Measurements from ENCODE around the gene HES2. TPM values are rescaled to one million over a fixed set of nuclear protein-coding genes. Genes with fewer than 3 reads are reported as not detected.
"Not testable (repeated sequence)": the region's sequence is repeated elsewhere in the genome, so short reads cannot be mapped to it uniquely, and the experiment has no call there.

HES2 gene
- total RNA-seq, 1 donor from 2014 or later, result 38.6 TPM

DNA sequence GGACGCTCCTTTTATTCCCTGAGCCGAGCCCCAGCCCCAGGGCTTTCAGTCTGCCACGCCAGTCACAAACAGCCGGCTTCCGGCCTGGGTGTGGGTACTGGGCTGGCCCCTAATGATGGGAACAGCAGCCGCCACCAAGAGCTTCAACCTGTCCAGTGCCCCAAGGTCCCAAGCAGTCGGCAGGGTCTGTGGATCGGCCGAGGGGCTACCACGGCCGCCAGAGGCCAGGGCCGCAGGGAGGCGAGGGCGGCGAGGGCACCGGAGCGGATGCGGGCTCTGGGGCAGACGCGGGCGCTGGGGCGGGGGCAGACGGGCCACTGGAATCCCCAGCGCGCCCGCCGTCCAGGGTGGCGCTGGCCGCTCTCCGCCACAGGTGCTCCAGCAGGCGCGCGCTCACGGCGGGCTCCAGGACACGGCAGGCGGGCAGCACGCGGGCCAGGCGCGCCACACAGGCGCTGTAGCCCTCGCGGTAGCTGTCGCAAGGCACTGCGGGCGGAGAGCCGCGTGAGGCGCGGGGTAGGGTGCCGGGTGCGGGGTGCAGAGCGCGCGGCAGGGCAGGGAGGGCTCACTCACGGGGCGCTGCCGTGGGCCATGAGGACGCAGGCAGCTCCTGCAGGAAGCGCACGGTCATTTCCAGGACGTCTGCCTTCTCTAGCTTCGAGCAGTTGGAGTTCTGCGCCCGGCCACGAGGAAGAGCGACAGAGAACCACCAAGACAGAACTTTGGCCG lies 887 bp downstream of the HES2 start:
- DNase-seq (ENCODE audit: low read depth, low spot score), result no peak

DNA sequence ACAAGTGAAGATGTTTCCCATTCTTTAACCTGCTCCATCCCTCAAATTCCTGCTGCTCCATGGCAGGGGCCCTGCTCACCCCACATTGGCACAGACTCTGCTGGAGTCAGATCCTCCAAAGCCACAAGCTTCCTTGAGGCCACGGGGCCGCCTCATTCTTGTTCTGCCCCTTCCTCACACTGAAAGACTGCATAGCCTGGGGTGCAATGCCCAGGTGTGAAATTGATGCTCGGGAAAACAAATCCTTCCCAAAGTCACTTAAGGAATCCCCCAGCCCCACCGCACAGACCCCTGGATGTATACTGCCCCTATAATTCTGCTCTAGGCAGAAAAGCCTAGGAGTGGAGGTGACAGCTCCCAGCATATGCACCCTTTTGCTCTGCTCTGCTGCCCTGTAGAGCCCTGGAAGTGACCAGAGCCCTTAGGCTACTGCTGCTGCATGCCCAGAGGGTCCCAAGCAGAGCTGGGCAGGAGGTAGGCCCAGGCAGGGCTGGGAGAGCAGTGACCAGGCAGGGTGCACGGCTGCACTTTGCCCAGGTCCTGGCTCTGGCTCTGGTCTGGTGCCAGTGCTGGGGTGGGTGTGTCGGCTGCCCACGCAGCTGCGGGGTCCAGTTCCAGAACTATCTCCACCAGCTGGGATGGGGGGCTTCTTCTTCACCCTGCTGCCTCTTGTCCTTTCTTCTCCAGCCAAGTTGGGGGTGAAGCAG lies 1.6 kb downstream of the HES2 start:
- DNase-seq (ENCODE audit: low read depth, low spot score), result no peak

DNA sequence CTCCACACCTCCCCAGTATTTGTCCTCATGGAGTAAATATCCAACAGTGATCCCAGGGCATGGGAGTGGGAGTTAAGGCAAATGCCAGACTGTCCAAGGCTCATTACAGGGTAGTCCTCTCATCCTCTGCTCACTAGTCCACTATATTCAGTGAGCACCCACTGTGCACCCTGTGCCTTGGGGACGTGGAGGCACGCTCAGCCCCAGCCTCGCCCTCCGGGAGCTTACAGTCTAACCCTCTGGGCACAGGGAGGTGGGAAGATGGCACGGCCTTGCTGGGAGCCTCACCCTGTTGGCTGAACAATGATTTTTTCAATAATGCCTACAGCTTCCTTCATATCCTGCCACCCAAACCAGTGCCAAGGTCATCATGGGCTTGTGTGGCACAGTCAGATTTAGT lies 2.8 kb downstream of the HES2 start:
- DNase-seq (ENCODE audit: low read depth, low spot score), result no peak

GRCh38 chr1:6416295-6416656 lies 3.4 kb downstream of the HES2 start:
- DNase-seq (ENCODE audit: low read depth, low spot score), result no peak

- no peak for DNase-seq (ENCODE audit: low read depth, low spot score)
Measured at GRCh38 chr1:6414881-6415626, 4.7 kb downstream of the HES2 start.

GRCh38 chr1:6414443-6414844 lies 5.3 kb downstream of the HES2 start:
- no peak for DNase-seq (ENCODE audit: low read depth, low spot score)

DNA sequence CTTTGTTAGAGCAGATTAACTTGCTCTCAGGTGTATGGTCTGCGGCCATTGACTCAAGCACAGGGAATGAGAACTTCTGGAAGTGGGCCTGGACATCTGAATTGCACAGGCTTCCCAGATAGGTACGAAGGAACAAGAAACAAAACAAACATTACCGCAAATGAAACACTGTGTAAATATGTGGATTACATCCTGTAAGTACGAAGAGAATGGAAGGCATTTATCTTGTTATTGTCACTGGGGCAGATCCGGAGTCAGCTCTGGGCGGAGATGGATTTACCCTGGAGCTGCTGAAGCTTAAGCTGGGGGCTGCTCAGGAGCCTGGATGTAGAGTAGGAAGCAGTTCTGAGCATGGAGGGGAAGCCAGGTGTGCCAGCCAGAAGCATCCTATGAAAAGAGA lies 6.8 kb downstream of the HES2 start:
- no peak for DNase-seq (ENCODE audit: low read depth, low spot score)

GRCh38 chr1:6410248-6410893 lies 9.3 kb downstream of the HES2 start:
- no peak for DNase-seq (ENCODE audit: low read depth, low spot score)

- DNase-seq (ENCODE audit: low read depth, low spot score), result no peak
Measured at GRCh38 chr1:6409733-6410132, 10.0 kb downstream of the HES2 start.

GRCh38 chr1:6409053-6409452 lies 10.7 kb downstream of the HES2 start:
- no peak for DNase-seq (ENCODE audit: low read depth, low spot score)

GRCh38 chr1:6408023-6408422 lies 11.7 kb downstream of the HES2 start:
- DNase-seq (ENCODE audit: low read depth, low spot score), result no peak

DNA sequence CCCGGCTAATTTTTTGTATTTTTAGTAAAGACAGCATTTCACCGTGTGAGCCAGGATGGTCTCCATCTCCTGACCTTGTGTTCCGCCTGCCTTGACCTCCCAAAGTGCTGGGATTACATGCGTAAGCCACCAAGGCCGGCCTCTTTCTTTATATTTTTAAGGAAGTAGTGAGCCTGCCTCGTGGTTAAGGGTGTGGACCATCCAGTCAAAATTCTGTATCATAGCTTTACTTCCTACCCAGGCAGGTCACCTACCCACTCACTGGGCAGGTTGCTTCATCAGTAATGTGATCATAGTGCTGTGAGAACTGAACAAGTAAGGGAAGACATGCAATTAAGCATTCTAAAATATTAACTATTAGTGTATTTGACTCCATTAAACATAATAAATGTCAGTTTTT lies 18.0 kb downstream of the HES2 start:
- DNase-seq (ENCODE audit: low read depth, low spot score), result no peak

DNA sequence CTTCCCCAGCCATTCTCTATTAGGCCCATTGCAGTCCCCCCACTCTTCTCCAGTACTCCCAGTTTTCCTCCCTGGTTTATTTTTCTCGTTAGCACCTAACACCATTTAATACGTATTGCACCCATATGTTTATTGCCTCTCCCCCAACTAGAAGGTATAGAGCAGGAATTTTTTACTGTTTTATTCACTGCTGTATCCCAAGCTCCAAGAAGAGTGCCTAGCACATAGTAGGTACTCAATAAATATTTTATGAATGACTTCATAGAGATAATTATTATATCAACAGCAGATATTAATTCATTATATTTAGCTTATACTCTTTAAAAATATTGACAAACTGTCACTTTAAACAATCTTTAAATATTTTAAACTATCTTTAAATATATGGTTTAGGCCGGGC lies 20.4 kb downstream of the HES2 start:
- DNase-seq (ENCODE audit: low read depth, low spot score), result no peak

DNA sequence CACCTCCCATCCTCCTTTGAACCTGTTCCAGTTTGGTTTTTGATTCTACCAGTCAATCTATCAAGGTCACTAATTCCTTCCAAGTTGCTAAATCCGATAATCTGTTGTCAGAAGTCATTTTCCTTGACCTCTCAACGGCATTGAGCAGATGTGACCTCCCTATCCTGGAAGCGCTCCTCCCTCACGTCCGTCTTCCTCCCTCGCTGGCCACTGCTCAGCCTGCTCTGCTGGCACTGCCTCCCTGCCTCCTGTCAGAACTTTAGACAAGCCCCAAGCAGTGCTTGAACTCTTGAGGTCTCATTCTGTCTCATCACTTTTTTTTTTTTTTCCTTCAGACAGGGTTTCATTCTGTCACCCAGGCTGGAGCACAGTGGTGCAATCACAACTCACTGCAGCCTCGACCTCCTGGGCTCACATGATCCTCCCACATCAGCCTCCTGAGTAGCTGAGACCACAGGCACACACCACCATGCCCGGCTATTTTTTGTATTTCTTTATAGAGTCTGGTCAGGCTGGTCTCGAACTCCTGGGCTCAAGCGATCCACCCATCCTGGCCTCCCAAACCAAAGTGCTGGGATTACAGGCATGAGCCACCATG lies 21.8 kb downstream of the HES2 start:
- no peak for DNase-seq (ENCODE audit: low read depth, low spot score)

- DNase-seq (ENCODE audit: low read depth, low spot score), result no peak
Measured at GRCh38 chr1:6396998-6397397, 22.7 kb downstream of the HES2 start.

DNA sequence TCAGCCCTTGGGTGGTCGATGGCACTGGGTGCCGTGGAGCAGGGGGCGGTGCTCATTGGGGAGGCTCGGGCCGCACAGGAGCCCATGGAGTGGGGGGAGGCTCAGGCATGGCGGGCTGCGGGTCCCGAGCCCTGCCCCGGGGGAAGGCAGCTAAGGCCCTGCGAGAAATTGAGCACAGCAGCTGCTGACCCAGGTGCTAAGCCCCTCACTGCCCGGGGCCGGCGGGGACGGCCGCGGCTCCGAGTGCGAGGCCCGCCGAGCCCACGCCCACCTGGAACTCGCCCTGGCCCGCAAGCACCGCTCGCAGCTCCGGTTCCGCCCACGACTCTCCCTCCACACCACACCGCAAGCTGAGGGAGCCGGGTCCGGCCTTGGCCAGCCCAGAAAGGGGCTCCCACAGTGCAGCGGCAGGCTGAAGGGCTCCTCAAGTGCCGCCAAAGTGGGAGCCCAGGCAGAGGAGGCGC lies 23.9 kb downstream of the HES2 start:
- DNase-seq (ENCODE audit: low read depth, low spot score), result not testable (repeated sequence)

DNA sequence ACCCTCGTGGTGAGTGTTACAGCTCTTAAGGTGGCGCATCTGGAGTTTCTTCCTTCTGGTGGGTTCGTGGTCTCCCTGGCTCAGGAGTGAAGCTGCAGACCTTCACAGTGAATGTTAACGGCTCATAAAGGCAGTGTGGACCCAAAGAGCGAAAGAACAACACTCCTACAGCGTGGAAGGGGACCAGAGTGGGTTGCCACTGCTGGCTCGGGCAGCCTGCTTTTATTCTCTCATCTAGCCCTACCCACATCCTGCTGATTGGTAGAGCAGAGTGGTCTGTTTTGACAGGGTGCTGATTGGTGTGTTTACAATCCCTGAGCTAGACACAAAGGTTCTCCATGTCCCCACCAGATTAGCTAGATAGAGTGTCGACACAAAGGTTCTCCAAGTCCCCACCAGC lies 24.6 kb downstream of the HES2 start:
- DNase-seq (ENCODE audit: low read depth, low spot score), result not testable (repeated sequence)

DNA sequence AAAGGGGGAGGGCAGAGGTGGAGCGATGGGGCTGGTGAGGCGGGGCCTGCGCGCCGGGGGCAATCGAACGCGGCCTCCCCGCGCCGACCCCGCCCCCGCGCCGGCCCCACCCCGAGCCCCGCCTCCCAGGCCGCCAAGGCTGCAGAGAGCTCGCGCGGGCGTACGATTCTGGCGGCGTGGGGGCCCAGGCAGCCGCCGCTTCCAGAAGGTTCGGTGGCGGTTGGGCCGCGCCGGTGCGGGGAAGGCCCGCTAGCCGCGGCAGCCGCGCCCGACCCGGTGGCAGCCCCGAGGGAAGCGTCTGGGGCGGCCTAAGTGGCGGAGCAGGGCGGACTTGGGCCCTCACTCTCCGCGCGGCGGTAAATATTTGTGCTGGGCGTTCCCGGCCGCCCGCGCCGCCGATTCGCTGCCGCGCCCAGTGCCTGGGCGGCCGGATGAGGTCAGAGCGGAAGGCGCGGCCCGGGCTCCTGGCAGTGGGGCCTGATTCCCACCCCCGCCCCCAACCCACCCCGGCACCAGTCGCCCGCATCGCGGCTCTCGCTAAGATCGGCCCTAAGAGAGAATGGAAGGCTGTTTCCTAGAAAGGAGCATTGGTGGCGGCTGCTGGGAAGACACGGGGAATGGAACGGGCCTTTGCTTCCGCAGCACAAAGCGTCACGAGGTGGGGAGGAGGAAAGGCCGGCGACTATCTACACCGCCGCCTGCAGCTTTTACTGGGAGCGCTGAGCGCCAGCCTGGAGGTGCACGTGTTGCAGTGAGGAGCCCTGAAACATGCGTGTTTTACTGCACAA lies 26.1 kb downstream of the HES2 start, which contains the start of gene ACOT7:
Gene ACOT7 (minus strand): TSS at position 368 of the 788 bp plus-strand sequence. CDS start 368 bp downstream, outside the sequence.
- peak; percentile 61 for DNase-seq (ENCODE audit: low read depth, low spot score)

DNA sequence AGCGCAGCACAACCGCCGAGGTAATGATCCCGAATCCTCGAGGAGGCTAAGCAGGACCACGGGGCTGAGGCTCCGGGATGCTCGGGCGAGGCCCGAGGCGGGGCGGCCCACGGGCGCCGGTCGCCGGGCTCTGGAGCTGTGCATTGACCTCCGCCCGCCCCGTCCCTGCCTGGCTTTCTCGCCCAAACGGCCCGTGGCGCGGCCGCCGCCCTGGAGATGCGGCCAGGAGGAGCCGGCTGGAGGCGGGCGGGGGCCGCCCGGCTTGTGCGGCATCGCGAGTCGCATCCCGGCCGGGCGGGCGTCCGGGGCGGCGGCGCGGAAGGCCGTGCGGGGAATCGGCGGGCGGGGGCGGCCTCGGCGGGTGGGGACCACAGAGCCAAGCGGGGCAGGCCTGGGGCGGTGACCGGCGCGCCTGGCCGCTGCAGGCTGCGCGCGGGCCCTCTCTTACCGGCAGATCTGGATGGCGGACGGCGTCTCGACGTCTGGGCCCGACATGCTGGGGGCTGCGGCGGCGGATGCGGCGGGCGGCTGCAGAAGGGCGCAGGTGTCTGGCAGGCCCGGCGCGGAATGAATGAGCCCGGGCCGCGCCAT lies 26.8 kb downstream of the HES2 start:
- DNase-seq (ENCODE audit: low read depth, low spot score), result no peak
